WTC11 (cell line): ENCODE data around the gene IFITM2.

ENCODE experiments used
- AFF4 ChIP-seq: sonication (generic); formaldehyde crosslinking; IDR thresholded peaks from 2 replicates; pipeline ENCODE4 v1.8.1; 2023; ENCODE audit warnings: mild to moderate bottlenecking, missing genetic modification reagents, borderline replicate concordance
- ATF2 ChIP-seq: sonication (generic); formaldehyde crosslinking; IDR thresholded peaks from 2 replicates; pipeline ENCODE4 v1.8.1; 2022; ENCODE audit warnings: low read depth, missing genetic modification reagents, borderline replicate concordance
- ATF6 ChIP-seq: sonication (generic); formaldehyde crosslinking; IDR thresholded peaks from 2 replicates; pipeline ENCODE4 v1.8.1; 2023; ENCODE audit warnings: mild to moderate bottlenecking, missing genetic modification reagents
- CREB1 ChIP-seq: sonication (generic); formaldehyde crosslinking; IDR thresholded peaks from 2 replicates; pipeline ENCODE4 v1.8.0; 2023; ENCODE audit warnings: mild to moderate bottlenecking, missing genetic modification reagents
- CTCF ChIP-seq: fragments of 200-600 bp; IDR thresholded peaks from 2 replicates; pipeline ENCODE4 v1.8.0; 2022; ENCODE audit warnings: antibody characterized with exemption
- E2F4 ChIP-seq: sonication (generic); formaldehyde crosslinking; IDR thresholded peaks from 2 replicates; pipeline ENCODE4 v1.8.1; 2022; ENCODE audit warnings: low read depth, mild to moderate bottlenecking, moderate library complexity, missing genetic modification reagents, borderline replicate concordance
- HMGXB4 ChIP-seq: sonication (generic); formaldehyde crosslinking; IDR thresholded peaks from 2 replicates; pipeline ENCODE4 v1.8.1; 2023; ENCODE audit warnings: mild to moderate bottlenecking, moderate library complexity, missing genetic modification reagents
- IRF1 ChIP-seq: sonication (generic); formaldehyde crosslinking; IDR thresholded peaks from 2 replicates; pipeline ENCODE4 v1.8.0; 2023; ENCODE audit warnings: missing genetic modification reagents
- JUN ChIP-seq: sonication (generic); formaldehyde crosslinking; IDR thresholded peaks from 2 replicates; pipeline ENCODE4 v1.8.0; 2023; ENCODE audit warnings: mild to moderate bottlenecking, missing genetic modification reagents
- MAX ChIP-seq: sonication (generic); formaldehyde crosslinking; IDR thresholded peaks from 2 replicates; pipeline ENCODE4 v1.8.0; 2022; ENCODE audit warnings: mild to moderate bottlenecking, missing genetic modification reagents
- NFYB ChIP-seq: sonication (generic); formaldehyde crosslinking; conservative IDR thresholded peaks from 2 replicates; pipeline ENCODE4 v1.8.0; 2022; ENCODE audit warnings: low read depth, missing genetic modification reagents
- TEAD1 ChIP-seq: sonication (generic); formaldehyde crosslinking; IDR thresholded peaks from 2 replicates; pipeline ENCODE4 v1.8.0; 2022; ENCODE audit warnings: mild to moderate bottlenecking, missing genetic modification reagents
- USF1 ChIP-seq: sonication (generic); formaldehyde crosslinking; IDR thresholded peaks from 2 replicates; pipeline ENCODE4 v1.8.0; 2022; ENCODE audit warnings: mild to moderate bottlenecking, missing genetic modification reagents

GRCh38 chr11:304915-305843 is 2.4 kb upstream of the IFITM2 start:
- no peak for TF ChIP-seq NFYB (CRISPR knock-in tag)
- no peak for TF ChIP-seq E2F4 (CRISPR knock-in tag)
- no peak for TF ChIP-seq AFF4 (CRISPR knock-in tag)
- no peak for TF ChIP-seq MAX (CRISPR knock-in tag)
- TF ChIP-seq CTCF = peak; percentile 34
- TF ChIP-seq ATF6 (CRISPR knock-in tag) = no peak
- TF ChIP-seq IRF1 (CRISPR knock-in tag) = no peak
- TF ChIP-seq HMGXB4 (CRISPR knock-in tag) = no peak
- no peak for TF ChIP-seq USF1 (CRISPR knock-in tag)
- no peak for TF ChIP-seq CREB1 (CRISPR knock-in tag)
- no peak for TF ChIP-seq ATF2
- no peak for TF ChIP-seq TEAD1 (CRISPR knock-in tag)
- no peak for TF ChIP-seq JUN (CRISPR knock-in tag)
